Measurements from ENCODE around the gene APMAP.

GRCh38 chr20:24934101-24934661, 58.4 kb downstream of the APMAP start:
- TF ChIP-seq CTCF (IDR thresholded peaks at IDR 0.05; ENCODE audit: low read length) (no peak), EZH2 (IDR thresholded peaks at IDR 0.05; ENCODE audit: borderline replicate concordance, low read length) (no peak)

Measured in OCI-LY1 (cell line).